ENCODE measurements around the gene PTEN.

PTEN gene

GRCh38 chr10:87961314-87961713 is 97.9 kb downstream of the PTEN start:
- Histone ChIP-seq H3K9ac (ENCODE audit: low read length) (no peak overlapping the region), H3K27me3 (ENCODE audit: low read length) (no peaks in the 10 kb centered on the region), H3K4me2 (ENCODE audit: low read depth, low read length, poor library complexity, severe bottlenecking) (no peak overlapping the region), H3K9me2 (replicated peaks; ENCODE audit: insufficient read depth, low read length) (no peaks in the 10 kb centered on the region), H3K27ac (ENCODE audit: low read depth, low read length) (no peak overlapping the region), H4K20me1 (ENCODE audit: low read depth, low read length) (no peaks in the 10 kb centered on the region; the same call in 1 of the 2 replicates), H3K9me3 (ENCODE audit: insufficient read depth, low read length) (no peaks in the 10 kb centered on the region), H3F3A (ENCODE audit: insufficient read depth) (peaks cover 59% of the 10 kb centered on the region), H3K79me2 (ENCODE audit: insufficient read depth, low read length) (peaks cover 3% of the 10 kb centered on the region; the same call in 1 of the 2 replicates), H3K36me3 (ENCODE audit: low read length) (peaks cover 77% of the 10 kb centered on the region), H2AFZ (ENCODE audit: low read depth, low read length, severe bottlenecking) (no peak overlapping the region), H3K4me3 (ENCODE audit: insufficient read depth, low read length, poor library complexity, severe bottlenecking) (no peak overlapping the region)
- TF ChIP-seq EZH2phosphoT487 (conservative IDR thresholded peaks at IDR 0.05; ENCODE audit: low read length) (no peak), CTCF (IDR thresholded peaks at IDR 0.05; ENCODE audit: insufficient read depth, low read length, poor library complexity, severe bottlenecking) (no peak)

GRCh38 chr10:87966459-87966858 is 103.0 kb downstream of the PTEN start:
- H3K9me3 ChIP-seq (ENCODE audit: insufficient read depth, low read length): no peaks in the 10 kb centered on the region
- no peaks in the 10 kb centered on the region for H3K27me3 ChIP-seq (ENCODE audit: low read length)
- no peak overlapping the region for H3K9ac ChIP-seq (ENCODE audit: low read length)
- peaks cover 39% of the 10 kb centered on the region for H3K36me3 ChIP-seq (ENCODE audit: low read length)
- no peak overlapping the region for H3K4me3 ChIP-seq (ENCODE audit: insufficient read depth, low read length, poor library complexity, severe bottlenecking)
- TF ChIP-seq EZH2phosphoT487 (conservative IDR thresholded peaks at IDR 0.05; ENCODE audit: low read length) (no peak), CTCF (IDR thresholded peaks at IDR 0.05; ENCODE audit: insufficient read depth, low read length, poor library complexity, severe bottlenecking) (no peak)
- H2AFZ ChIP-seq (ENCODE audit: low read depth, low read length, severe bottlenecking): no peak overlapping the region
- no peak overlapping the region for H3K4me2 ChIP-seq (ENCODE audit: low read depth, low read length, poor library complexity, severe bottlenecking)
- H3F3A ChIP-seq (ENCODE audit: insufficient read depth): peaks cover 64% of the 10 kb centered on the region
- H3K79me2 ChIP-seq (ENCODE audit: insufficient read depth, low read length): peaks cover 3% of the 10 kb centered on the region; the same call in 1 of the 2 replicates
- no peaks in the 10 kb centered on the region for H3K9me2 ChIP-seq (replicated peaks; ENCODE audit: insufficient read depth, low read length)
- H4K20me1 ChIP-seq (ENCODE audit: low read depth, low read length): no peaks in the 10 kb centered on the region
- no peak overlapping the region for H3K27ac ChIP-seq (ENCODE audit: low read depth, low read length)

DNA sequence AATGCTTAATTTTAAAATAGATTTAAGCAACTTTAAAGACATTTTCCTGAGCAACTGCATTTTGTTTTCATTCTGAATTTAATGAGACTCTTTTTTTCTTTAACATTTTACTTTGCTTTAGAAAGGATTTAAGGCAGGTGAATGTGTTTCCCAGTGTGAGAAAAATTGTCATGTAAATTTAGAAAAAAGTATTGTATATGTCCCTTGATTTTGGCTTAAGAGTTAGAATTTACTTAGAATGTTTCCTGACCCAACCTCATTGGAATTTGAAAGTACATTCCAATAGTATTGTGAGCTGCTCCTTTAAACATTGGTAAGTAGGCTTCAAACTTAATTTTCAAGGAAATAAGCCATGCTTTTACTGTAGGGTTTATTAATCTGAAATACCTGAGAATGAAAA is 110.2 kb downstream of the PTEN start:
- Histone ChIP-seq H3K4me3 (ENCODE audit: insufficient read depth, low read length, poor library complexity, severe bottlenecking) (no peak overlapping the region), H3F3A (ENCODE audit: insufficient read depth) (peaks cover 65% of the 10 kb centered on the region), H4K20me1 (ENCODE audit: low read depth, low read length) (no peaks in the 10 kb centered on the region), H3K4me2 (ENCODE audit: low read depth, low read length, poor library complexity, severe bottlenecking) (no peak overlapping the region), H3K9ac (ENCODE audit: low read length) (no peak overlapping the region), H3K27ac (ENCODE audit: low read depth, low read length) (no peak overlapping the region; the same call in 1 of the 2 replicates), H3K9me3 (ENCODE audit: insufficient read depth, low read length) (no peaks in the 10 kb centered on the region), H3K9me2 (replicated peaks; ENCODE audit: insufficient read depth, low read length) (no peaks in the 10 kb centered on the region), H3K79me2 (ENCODE audit: insufficient read depth, low read length) (no peaks in the 10 kb centered on the region), H3K36me3 (ENCODE audit: low read length) (no peaks in the 10 kb centered on the region), H2AFZ (ENCODE audit: low read depth, low read length, severe bottlenecking) (no peak overlapping the region), H3K27me3 (ENCODE audit: low read length) (no peaks in the 10 kb centered on the region)
- TF ChIP-seq EZH2phosphoT487 (conservative IDR thresholded peaks at IDR 0.05; ENCODE audit: low read length): no peak
- no peak for TF ChIP-seq CTCF (IDR thresholded peaks at IDR 0.05; ENCODE audit: insufficient read depth, low read length, poor library complexity, severe bottlenecking)

All from SU-DHL-6 (cell line).